ENCODE results near the gene NOS2.

DNA sequence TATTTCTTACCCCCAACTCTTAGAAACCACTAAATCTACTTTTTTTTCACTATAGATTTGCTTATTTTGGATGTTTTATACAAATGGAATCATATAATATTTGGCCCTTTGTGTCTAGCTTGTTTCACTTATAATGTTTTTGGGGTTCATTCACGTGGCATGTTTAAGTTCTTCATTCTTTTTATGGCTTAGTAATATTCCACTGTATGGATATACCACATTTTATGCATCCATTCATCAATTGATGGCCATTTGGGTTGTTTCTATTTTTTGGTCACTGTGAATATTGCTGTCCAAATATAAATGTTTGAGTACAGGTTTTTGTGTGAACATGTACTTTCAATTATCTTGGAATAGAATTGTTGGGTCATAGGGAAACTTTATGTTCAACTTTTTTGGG, 9.2 kb upstream of the NOS2 start:
- TF ChIP-seq, protein P1, sequence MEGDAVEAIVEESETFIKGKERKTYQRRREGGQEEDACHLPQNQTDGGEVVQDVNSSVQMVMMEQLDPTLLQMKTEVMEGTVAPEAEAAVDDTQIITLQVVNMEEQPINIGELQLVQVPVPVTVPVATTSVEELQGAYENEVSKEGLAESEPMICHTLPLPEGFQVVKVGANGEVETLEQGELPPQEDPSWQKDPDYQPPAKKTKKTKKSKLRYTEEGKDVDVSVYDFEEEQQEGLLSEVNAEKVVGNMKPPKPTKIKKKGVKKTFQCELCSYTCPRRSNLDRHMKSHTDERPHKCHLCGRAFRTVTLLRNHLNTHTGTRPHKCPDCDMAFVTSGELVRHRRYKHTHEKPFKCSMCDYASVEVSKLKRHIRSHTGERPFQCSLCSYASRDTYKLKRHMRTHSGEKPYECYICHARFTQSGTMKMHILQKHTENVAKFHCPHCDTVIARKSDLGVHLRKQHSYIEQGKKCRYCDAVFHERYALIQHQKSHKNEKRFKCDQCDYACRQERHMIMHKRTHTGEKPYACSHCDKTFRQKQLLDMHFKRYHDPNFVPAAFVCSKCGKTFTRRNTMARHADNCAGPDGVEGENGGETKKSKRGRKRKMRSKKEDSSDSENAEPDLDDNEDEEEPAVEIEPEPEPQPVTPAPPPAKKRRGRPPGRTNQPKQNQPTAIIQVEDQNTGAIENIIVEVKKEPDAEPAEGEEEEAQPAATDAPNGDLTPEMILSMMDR (IDR thresholded peaks at IDR 0.05 in 8 of 11, conservative IDR thresholded peaks at IDR 0.05 in 3 of 11), result no peak
- no peak for TF ChIP-seq POLR2A (IDR thresholded peaks at IDR 0.05)

Measured in spleen (tissue), 7 donors.